Measurements from ENCODE around the gene SYNGR2.

The SYNGR2 gene

GRCh38 chr17:78132084-78132676 is 36.2 kb upstream of the SYNGR2 start:
- no peak overlapping the region for H3K27ac ChIP-seq (ENCODE audit: poor library complexity, severe bottlenecking)
- no peak for TF ChIP-seq CTCF (IDR thresholded peaks at IDR 0.05; ENCODE audit: poor library complexity, severe bottlenecking)
- H3K4me1 ChIP-seq (ENCODE audit: insufficient read depth, poor library complexity, severe bottlenecking): peaks cover 11% of the 10 kb centered on the region
- DNase-seq (ENCODE audit: low spot score) (peak; percentile 74), ATAC-seq (ENCODE audit: low read depth) (peak; percentile 29)
- no peaks in the 10 kb centered on the region for H3K9me3 ChIP-seq (ENCODE audit: severe bottlenecking)
- no peaks in the 10 kb centered on the region for H3K36me3 ChIP-seq (ENCODE audit: low read depth)
- no peaks in the 10 kb centered on the region for H3K27me3 ChIP-seq (ENCODE audit: insufficient read depth, poor library complexity, severe bottlenecking)
- peak overlapping the region; percentile 10 for H3K4me3 ChIP-seq (ENCODE audit: severe bottlenecking)

- no peak for ATAC-seq (ENCODE audit: low read depth)
- no peaks in the 10 kb centered on the region for H3K36me3 ChIP-seq (ENCODE audit: low read depth)
- DNase-seq (ENCODE audit: low spot score): no peak
- peaks cover 11% of the 10 kb centered on the region for H3K4me1 ChIP-seq (ENCODE audit: insufficient read depth, poor library complexity, severe bottlenecking)
- no peak for TF ChIP-seq CTCF (IDR thresholded peaks at IDR 0.05; ENCODE audit: poor library complexity, severe bottlenecking)
- no peaks in the 10 kb centered on the region for H3K27me3 ChIP-seq (ENCODE audit: insufficient read depth, poor library complexity, severe bottlenecking)
- no peaks in the 10 kb centered on the region for H3K9me3 ChIP-seq (ENCODE audit: severe bottlenecking)
- no peak overlapping the region for H3K4me3 ChIP-seq (ENCODE audit: severe bottlenecking)
- no peak overlapping the region for H3K27ac ChIP-seq (ENCODE audit: poor library complexity, severe bottlenecking)
Measured at GRCh38 chr17:78132767-78133178, 35.6 kb upstream of the SYNGR2 start.

GRCh38 chr17:78133179-78133951 is 35.0 kb upstream of the SYNGR2 start:
- no peaks in the 10 kb centered on the region for H3K36me3 ChIP-seq (ENCODE audit: low read depth)
- ATAC-seq (ENCODE audit: low read depth): no peak
- H3K4me3 ChIP-seq (ENCODE audit: severe bottlenecking): no peak overlapping the region
- no peaks in the 10 kb centered on the region for H3K9me3 ChIP-seq (ENCODE audit: severe bottlenecking)
- H3K27me3 ChIP-seq (ENCODE audit: insufficient read depth, poor library complexity, severe bottlenecking): no peaks in the 10 kb centered on the region
- no peak for TF ChIP-seq CTCF (IDR thresholded peaks at IDR 0.05; ENCODE audit: poor library complexity, severe bottlenecking)
- DNase-seq (ENCODE audit: low spot score): peak; percentile 65
- peaks cover 11% of the 10 kb centered on the region for H3K4me1 ChIP-seq (ENCODE audit: insufficient read depth, poor library complexity, severe bottlenecking)
- H3K27ac ChIP-seq (ENCODE audit: poor library complexity, severe bottlenecking): no peak overlapping the region

GRCh38 chr17:78133971-78134898 is 34.1 kb upstream of the SYNGR2 start:
- H3K9me3 ChIP-seq (ENCODE audit: severe bottlenecking): no peaks in the 10 kb centered on the region
- DNase-seq (ENCODE audit: low spot score) (peak; percentile 68), ATAC-seq (ENCODE audit: low read depth) (no peak)
- no peak overlapping the region for H3K4me3 ChIP-seq (ENCODE audit: severe bottlenecking)
- no peaks in the 10 kb centered on the region for H3K27me3 ChIP-seq (ENCODE audit: insufficient read depth, poor library complexity, severe bottlenecking)
- no peaks in the 10 kb centered on the region for H3K36me3 ChIP-seq (ENCODE audit: low read depth)
- peak; percentile 29 for TF ChIP-seq CTCF (IDR thresholded peaks at IDR 0.05; ENCODE audit: poor library complexity, severe bottlenecking)
- peaks cover 7% of the 10 kb centered on the region for H3K4me1 ChIP-seq (ENCODE audit: insufficient read depth, poor library complexity, severe bottlenecking)
- H3K27ac ChIP-seq (ENCODE audit: poor library complexity, severe bottlenecking): no peak overlapping the region

All from RWPE2 (cell line).